GM12878 (cell line): ENCODE measurements around the gene YPEL3.

ENCODE experiments used
- CREB1 ChIP-seq: IDR thresholded peaks from 2 replicates; pipeline ENCODE4 v1.6.1; 2012; ENCODE audit warnings: low read depth, mild to moderate bottlenecking, inconsistent platforms
- HCFC1 ChIP-seq: fragments of 150-350 bp; IDR thresholded peaks from 2 replicates; pipeline ENCODE4 v1.6.1; 2014; ENCODE audit warnings: low read length
- HDAC2 ChIP-seq: fragments of 200-600 bp; sonication (generic); IDR thresholded peaks from 2 replicates; pipeline ENCODE4 v1.6.1; 2017
- POLR2A ChIP-seq: IDR thresholded peaks from 2 replicates; pipeline ENCODE4 v1.6.1; 2011; ENCODE audit warnings: low read depth, mild to moderate bottlenecking, low read length
- RB1 ChIP-seq: fragments of 450-650 bp; formaldehyde crosslinking; IDR thresholded peaks from 2 replicates; pipeline ENCODE4 v1.6.1; 2017; ENCODE audit warnings: mild to moderate bottlenecking, borderline replicate concordance
- SREBF2 ChIP-seq: IDR thresholded peaks from 2 replicates; pipeline ENCODE4 v1.6.1; 2012; ENCODE audit warnings: mild to moderate bottlenecking, low read length
- TCF12 ChIP-seq: IDR thresholded peaks from 2 replicates; pipeline ENCODE4 v1.6.1; 2011; ENCODE audit warnings: low read depth, mild to moderate bottlenecking, low read length
- TCF7 ChIP-seq: IDR thresholded peaks from 2 replicates; pipeline ENCODE4 v1.6.1; 2014; ENCODE audit warnings: antibody characterized with exemption, borderline replicate concordance
- TF ChIP-seq, protein P1 (sequence below), 3 experiments: IDR thresholded peaks in 2 of 3; conservative IDR thresholded peaks in 1 of 3; 2 replicates each; pipeline ENCODE4 v1.5.1; 2011; ENCODE audit warnings: low read depth in 3 of 3, low read length in 3 of 3, mild to moderate bottlenecking in 3 of 3, control low read depth in 2 of 3, moderate library complexity in 2 of 3, inconsistent platforms in 1 of 3, mixed read lengths in 1 of 3; ENCODE audit not compliant: control insufficient read depth in 2 of 3, insufficient read depth in 1 of 3; ENCODE audit errors: extremely low read depth in 1 of 3
- TF ChIP-seq, protein P2 (sequence below): IDR thresholded peaks from 2 replicates; pipeline ENCODE4 v1.6.1; 2012; ENCODE audit warnings: mild to moderate bottlenecking, low read depth, low read length

DNA sequence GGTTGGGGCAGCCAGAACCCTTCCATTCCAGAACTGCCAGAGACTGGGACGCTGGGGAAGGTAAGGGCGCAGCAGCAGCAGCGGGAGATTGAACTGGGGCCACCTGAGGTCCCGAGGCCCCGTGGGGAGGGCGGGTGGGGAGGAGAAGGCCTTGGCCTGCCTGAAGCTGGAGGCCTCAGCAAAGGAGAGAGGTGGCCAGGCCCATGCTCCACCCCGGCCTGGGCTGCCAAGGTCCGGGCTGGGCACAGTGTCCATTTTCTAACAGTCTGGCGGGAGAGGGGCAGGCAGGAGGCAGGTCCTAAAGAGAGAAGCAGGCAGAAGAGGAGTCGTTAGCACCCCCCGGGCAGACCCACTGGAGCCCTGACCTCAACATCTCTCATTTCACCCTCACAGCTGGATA lies 18.4 kb upstream of the YPEL3 start:
- TF ChIP-seq, protein P1, sequence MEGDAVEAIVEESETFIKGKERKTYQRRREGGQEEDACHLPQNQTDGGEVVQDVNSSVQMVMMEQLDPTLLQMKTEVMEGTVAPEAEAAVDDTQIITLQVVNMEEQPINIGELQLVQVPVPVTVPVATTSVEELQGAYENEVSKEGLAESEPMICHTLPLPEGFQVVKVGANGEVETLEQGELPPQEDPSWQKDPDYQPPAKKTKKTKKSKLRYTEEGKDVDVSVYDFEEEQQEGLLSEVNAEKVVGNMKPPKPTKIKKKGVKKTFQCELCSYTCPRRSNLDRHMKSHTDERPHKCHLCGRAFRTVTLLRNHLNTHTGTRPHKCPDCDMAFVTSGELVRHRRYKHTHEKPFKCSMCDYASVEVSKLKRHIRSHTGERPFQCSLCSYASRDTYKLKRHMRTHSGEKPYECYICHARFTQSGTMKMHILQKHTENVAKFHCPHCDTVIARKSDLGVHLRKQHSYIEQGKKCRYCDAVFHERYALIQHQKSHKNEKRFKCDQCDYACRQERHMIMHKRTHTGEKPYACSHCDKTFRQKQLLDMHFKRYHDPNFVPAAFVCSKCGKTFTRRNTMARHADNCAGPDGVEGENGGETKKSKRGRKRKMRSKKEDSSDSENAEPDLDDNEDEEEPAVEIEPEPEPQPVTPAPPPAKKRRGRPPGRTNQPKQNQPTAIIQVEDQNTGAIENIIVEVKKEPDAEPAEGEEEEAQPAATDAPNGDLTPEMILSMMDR (IDR thresholded peaks at IDR 0.05 in 2 of 3, conservative IDR thresholded peaks at IDR 0.05 in 1 of 3; ENCODE audit: control insufficient read depth in 2 of 3, extremely low read depth in 1 of 3, insufficient read depth in 1 of 3, low read depth in 3 of 3, low read length in 3 of 3), result no peak
- TF ChIP-seq RB1 (no peak), HCFC1 (no peak), SREBF2 (no peak), HDAC2 (no peak), POLR2A (no peak), TCF12 (no peak), TCF7 (no peak), CREB1 (no peak)
- TF ChIP-seq, protein P2, sequence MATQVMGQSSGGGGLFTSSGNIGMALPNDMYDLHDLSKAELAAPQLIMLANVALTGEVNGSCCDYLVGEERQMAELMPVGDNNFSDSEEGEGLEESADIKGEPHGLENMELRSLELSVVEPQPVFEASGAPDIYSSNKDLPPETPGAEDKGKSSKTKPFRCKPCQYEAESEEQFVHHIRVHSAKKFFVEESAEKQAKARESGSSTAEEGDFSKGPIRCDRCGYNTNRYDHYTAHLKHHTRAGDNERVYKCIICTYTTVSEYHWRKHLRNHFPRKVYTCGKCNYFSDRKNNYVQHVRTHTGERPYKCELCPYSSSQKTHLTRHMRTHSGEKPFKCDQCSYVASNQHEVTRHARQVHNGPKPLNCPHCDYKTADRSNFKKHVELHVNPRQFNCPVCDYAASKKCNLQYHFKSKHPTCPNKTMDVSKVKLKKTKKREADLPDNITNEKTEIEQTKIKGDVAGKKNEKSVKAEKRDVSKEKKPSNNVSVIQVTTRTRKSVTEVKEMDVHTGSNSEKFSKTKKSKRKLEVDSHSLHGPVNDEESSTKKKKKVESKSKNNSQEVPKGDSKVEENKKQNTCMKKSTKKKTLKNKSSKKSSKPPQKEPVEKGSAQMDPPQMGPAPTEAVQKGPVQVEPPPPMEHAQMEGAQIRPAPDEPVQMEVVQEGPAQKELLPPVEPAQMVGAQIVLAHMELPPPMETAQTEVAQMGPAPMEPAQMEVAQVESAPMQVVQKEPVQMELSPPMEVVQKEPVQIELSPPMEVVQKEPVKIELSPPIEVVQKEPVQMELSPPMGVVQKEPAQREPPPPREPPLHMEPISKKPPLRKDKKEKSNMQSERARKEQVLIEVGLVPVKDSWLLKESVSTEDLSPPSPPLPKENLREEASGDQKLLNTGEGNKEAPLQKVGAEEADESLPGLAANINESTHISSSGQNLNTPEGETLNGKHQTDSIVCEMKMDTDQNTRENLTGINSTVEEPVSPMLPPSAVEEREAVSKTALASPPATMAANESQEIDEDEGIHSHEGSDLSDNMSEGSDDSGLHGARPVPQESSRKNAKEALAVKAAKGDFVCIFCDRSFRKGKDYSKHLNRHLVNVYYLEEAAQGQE, result no peak
